Right lobe of liver (tissue), 4 donors: ENCODE measurements around the gene KLHL14.

Experiments used
- CTCF ChIP-seq, 4 donors: fragments of 200-600 bp in 3 of 4; fragments of 450-650 bp in 1 of 4; IDR thresholded peaks; one replicate each; pipeline versions ENCODE4 v1.5.1 to v1.8.0; 2016 to 2022; ENCODE audit warnings: antibody characterized with exemption in 4 of 4, mild to moderate bottlenecking in 2 of 4
- POLR2A ChIP-seq: fragments of 450-650 bp; IDR thresholded peaks from one replicate; pipeline ENCODE4 v1.6.1; 2017; ENCODE audit warnings: antibody characterized with exemption, mild to moderate bottlenecking
- donor health status: DM: no; HTN: no; CAD: no.
- donor health status: DM: no; HTN: no; CAD: no.
- donor health status: DM: no; HTN: yes; CAD: no.

- TF ChIP-seq CTCF (IDR thresholded peaks at IDR 0.05) (no peak), POLR2A (no peak)
Measured at GRCh38 chr18:32770054-32770665, 2.7 kb downstream of the KLHL14 start.
